Measurements from ENCODE around the gene APAF1.

Gene APAF1

DNA sequence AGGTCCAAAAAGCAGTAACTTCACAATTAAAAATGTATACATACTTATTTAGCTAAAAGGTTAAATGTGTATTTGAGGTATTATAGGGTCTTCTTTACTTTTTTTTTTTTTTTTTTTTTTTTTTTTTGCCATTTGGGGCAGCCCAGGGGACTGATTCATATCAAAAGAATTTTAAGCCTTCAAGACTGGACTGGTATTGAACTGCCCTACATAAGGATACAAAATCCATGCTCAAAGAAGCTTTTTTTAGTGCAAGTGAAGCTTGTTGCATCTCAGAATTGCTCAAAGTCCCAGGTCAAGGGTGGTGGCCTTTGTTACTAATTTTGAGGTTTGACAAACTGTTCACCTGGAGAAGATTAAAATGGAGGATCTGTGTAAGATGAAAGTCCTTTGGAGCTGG is 124.0 kb downstream of the APAF1 start:
- DNase-seq = no peak

DNA sequence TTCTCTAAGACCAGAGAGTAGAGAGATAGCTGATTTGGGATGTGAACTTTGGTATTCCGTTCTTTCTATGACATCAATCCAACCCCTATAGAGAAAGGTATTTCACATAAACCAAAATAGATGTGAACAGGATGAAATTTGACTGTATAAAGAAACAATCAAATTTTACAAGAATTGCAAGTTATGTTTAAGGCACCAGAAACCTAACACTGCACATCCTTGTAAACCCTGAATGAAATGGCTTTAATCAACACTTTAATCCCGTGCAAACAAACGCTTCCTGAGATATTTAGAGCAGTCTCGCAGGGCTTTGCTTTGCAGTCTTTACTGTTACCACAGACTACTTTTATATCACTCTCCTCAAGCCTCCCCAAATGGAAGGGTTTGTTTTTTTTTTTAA is 125.1 kb downstream of the APAF1 start:
- no peak for DNase-seq

DNA sequence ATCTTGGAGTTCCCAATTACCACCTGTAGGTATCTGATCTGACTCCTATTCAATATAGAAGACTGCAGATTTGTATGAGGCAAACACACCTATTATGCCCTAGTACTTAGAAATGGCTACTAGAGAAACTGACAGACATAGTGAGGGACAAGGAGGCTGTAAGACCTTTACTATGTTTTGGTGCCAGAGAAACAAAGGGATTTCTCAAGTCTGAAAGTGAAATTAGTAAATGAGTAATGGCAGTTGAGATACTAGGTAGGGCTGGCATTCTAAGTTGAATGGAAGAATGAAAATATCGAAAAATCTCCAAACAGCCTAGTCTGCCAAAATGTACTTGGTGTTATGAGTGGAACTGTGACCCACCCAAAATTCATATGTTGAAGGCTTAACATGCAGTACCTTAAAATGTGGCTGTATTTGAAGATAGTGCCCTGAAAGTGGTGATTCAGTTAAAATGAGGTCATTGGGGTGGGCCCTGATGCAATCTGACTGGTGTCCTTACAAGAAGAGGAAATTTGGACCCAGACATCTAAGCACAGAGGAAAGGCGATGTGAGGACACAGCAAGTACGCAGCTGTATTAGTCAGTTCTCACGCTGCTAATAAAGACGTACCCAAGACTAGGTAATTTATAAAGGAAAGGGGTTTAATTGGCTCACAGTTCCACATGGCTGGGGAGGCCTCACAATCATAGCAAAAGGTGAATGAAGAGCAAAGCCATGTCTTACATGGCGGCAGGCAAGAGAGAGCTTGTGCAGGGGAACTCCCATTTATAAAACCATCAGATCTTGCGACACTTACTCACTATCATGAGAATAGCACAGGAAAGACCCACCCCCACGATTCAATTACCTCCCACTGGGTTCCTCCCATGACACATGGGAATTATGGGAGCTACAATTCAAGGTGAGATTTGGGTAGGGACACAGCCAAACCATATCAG is 127.0 kb downstream of the APAF1 start:
- DNase-seq = peak; percentile 19

DNA sequence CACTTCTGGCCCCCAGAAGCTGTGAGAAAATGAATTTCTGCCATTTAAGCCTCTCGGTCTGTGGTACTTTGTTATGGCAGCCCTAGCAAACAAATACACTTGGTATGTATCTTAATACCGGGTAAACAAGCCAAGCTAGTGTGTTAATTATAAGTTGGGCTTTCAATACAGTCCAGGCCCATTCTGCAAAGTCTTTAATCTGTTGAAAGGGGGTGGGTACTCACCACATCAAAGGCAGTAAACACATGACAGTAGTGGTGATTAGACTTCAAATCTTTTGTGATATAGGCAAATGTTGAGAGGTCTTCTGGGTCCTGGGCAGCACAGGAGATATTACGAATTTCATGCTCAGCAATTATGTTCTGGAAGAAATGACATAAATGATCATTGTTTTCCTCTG is 127.7 kb downstream of the APAF1 start:
- DNase-seq = no peak

DNA sequence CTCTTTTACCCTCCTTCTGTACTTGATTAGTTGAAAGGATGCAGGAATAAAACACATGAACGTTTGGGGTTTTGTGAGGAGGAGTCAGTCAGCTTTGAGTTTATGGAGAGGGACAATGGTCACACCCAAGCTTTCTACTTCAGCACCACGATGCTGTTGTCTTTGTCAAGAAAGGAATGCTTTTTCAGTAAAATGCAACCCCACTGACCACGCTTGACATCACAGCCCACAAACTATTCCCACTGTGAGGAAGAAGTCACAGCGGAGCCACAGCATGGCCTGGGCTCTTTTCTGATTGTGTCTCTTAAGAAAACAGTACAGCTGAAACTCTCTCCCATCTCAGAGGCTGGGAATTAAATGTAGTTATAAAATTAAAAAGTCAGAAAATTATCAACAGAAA is 135.2 kb downstream of the APAF1 start:
- no peak for DNase-seq

DNA sequence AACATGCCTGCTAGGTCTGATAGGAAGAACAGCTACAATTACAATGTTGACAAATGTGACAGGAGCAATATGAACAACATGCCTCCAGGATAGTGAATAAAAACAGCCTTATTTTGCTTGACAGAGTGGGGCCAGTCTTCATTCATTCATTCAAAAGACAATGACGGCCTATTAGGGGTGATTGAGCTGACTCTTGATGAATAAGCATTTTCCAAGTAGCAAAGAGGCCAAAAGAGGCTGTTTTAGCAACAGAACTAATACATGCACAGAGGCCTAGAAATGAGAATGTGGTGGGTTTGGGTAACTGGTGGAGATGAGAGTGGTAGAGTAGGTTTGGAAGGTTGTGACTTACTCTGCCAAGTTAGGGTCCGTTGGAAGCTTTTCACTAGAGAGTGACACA is 138.3 kb downstream of the APAF1 start:
- no peak for DNase-seq
